RWPE2 (cell line): Measurements from ENCODE around the gene FBXO46.
A peak's percentile ranks its signal among the peaks of the same experiment; 100 is the strongest.

Experiments
- ATAC-seq: fragments of 200-7000 bp; cut with Tn5 transposase; 3 replicates; pipeline ENCODE4 v1.9.1; 2021; ENCODE audit warnings: low read depth
- DNase-seq: peaks from one replicate; pipeline ENCODE4 v3.0.0-alpha.2; 2020; ENCODE audit warnings: low spot score
- H3K27ac ChIP-seq: fragments of 450-650 bp; 2 replicates; pipeline ENCODE4 v1.5.1; 2017; ENCODE audit warnings: mild to moderate bottlenecking; ENCODE audit not compliant: poor library complexity, severe bottlenecking
- H3K27me3 ChIP-seq: fragments of 250-450 bp; sonication (Bioruptor Pico); 2 replicates; pipeline ENCODE4 v1.5.1; 2021; ENCODE audit warnings: mild to moderate bottlenecking, moderate library complexity; ENCODE audit not compliant: insufficient read depth, poor library complexity, severe bottlenecking
- H3K36me3 ChIP-seq: fragments of 250-450 bp; sonication (Bioruptor Pico); 2 replicates; pipeline ENCODE4 v1.5.1; 2020; ENCODE audit warnings: low read depth, mild to moderate bottlenecking, moderate library complexity
- H3K4me1 ChIP-seq: fragments of 250-450 bp; sonication (Bioruptor Pico); 2 replicates; pipeline ENCODE4 v1.5.1; 2021; ENCODE audit warnings: mild to moderate bottlenecking, moderate library complexity; ENCODE audit not compliant: insufficient read depth, poor library complexity, severe bottlenecking
- H3K4me3 ChIP-seq: fragments of 250-450 bp; sonication (Bioruptor Pico); 2 replicates; pipeline ENCODE4 v1.5.1; 2021; ENCODE audit warnings: mild to moderate bottlenecking, moderate library complexity; ENCODE audit not compliant: severe bottlenecking
- H3K9me3 ChIP-seq: fragments of 250-450 bp; sonication (Bioruptor Pico); 2 replicates; pipeline ENCODE4 v1.5.1; 2021; ENCODE audit warnings: mild to moderate bottlenecking, moderate library complexity; ENCODE audit not compliant: severe bottlenecking
- CTCF ChIP-seq: fragments of 450-650 bp; IDR thresholded peaks from one replicate; pipeline ENCODE4 v1.5.1; 2017; ENCODE audit warnings: mild to moderate bottlenecking, moderate library complexity; ENCODE audit not compliant: poor library complexity, severe bottlenecking

Gene FBXO46

GRCh38 chr19:45777395-45777961 is 46.8 kb upstream of the FBXO46 start:
- no peaks in the 10 kb centered on the region for H3K9me3 ChIP-seq
- DNase-seq (no peak), ATAC-seq (no peak)
- TF ChIP-seq CTCF = no peak
- no peak overlapping the region for H3K4me3 ChIP-seq
- H3K27ac ChIP-seq = no peak overlapping the region
- H3K27me3 ChIP-seq = no peaks in the 10 kb centered on the region
- peaks cover 21% of the 10 kb centered on the region for H3K36me3 ChIP-seq
- peaks cover 17% of the 10 kb centered on the region for H3K4me1 ChIP-seq

GRCh38 chr19:45774765-45775164 is 44.1 kb upstream of the FBXO46 start:
- TF ChIP-seq CTCF = no peak
- no peak overlapping the region for H3K27ac ChIP-seq
- no peaks in the 10 kb centered on the region for H3K27me3 ChIP-seq
- H3K9me3 ChIP-seq = no peaks in the 10 kb centered on the region
- H3K36me3 ChIP-seq = peaks cover 21% of the 10 kb centered on the region
- DNase-seq (no peak), ATAC-seq (no peak)
- no peaks in the 10 kb centered on the region for H3K4me1 ChIP-seq
- H3K4me3 ChIP-seq = no peak overlapping the region

GRCh38 chr19:45773384-45773783 is 42.7 kb upstream of the FBXO46 start:
- H3K27me3 ChIP-seq = no peaks in the 10 kb centered on the region
- no peaks in the 10 kb centered on the region for H3K9me3 ChIP-seq
- no peak for ATAC-seq
- no peak for DNase-seq
- TF ChIP-seq CTCF = no peak
- no peaks in the 10 kb centered on the region for H3K4me1 ChIP-seq
- H3K4me3 ChIP-seq = no peak overlapping the region
- H3K36me3 ChIP-seq = peaks cover 21% of the 10 kb centered on the region
- H3K27ac ChIP-seq = no peak overlapping the region

- DNase-seq = peak; percentile 44
- Histone ChIP-seq H3K27ac (no peak overlapping the region), H3K27me3 (no peaks in the 10 kb centered on the region), H3K9me3 (no peaks in the 10 kb centered on the region), H3K4me3 (no peak overlapping the region), H3K4me1 (no peaks in the 10 kb centered on the region), H3K36me3 (peaks cover 19% of the 10 kb centered on the region)
- TF ChIP-seq CTCF = no peak
- ATAC-seq = no peak
These were observed 42.2 kb upstream of the FBXO46 start for GRCh38 chr19:45772912-45773311.

- ATAC-seq (no peak), DNase-seq (peak; percentile 47)
- Histone ChIP-seq H3K9me3 (no peaks in the 10 kb centered on the region), H3K4me3 (no peak overlapping the region), H3K36me3 (peaks cover 13% of the 10 kb centered on the region), H3K27ac (no peak overlapping the region), H3K27me3 (no peaks in the 10 kb centered on the region), H3K4me1 (no peaks in the 10 kb centered on the region)
- no peak for TF ChIP-seq CTCF
These were observed 41.6 kb upstream of the FBXO46 start for GRCh38 chr19:45772130-45772840.
